Measurements from ENCODE around the gene PARP3. TPM values are rescaled to one million over a fixed set of nuclear protein-coding genes. Genes with fewer than 3 reads are reported as not detected.

The PARP3 gene
- total and polyA plus RNA-seq, 2 of the 8 experiments (the other 6 are each of a cell fraction or from before 2014, with no cell fraction given) = 1.3 to 1.6 TPM

DNA sequence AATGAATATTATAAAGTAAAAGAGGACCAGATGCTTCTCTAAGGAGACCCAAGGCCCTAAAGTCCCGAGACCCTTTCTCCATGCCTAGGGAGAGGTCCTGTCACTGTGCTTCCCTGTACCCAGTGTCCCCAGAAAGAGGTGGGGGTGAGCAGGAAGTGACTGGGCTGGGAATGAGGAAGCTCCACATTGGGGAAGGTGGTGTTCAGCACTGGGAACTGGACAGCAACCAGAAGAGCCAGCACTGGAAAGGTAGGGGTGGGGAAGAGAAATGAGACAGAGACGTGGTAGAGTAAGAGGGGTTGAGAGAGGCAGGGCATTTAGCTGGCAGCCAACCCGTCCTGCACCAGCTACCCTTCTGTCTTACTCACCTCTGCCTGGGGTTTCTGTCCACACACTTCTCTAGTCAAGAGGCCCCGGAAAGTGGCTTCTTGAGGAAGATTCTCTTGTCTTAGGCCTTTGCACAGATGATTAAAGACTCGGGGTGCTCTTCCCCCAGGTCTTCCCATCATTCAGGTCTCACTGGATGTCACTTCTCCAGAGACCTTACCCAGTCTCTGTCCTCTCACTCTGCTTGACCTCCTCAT, 12.7 kb upstream of the PARP3 start:
- TF ChIP-seq SIN3A (conservative IDR thresholded peaks at IDR 0.05 in 1 of 2, IDR thresholded peaks at IDR 0.05 in 1 of 2; ENCODE audit: low read depth in 1 of 2, low read length in 2 of 2) = 0 out of 4 replicates have a peak, but pooled peaks have one; percentile 47 to 52
- TF ChIP-seq GABPA (IDR thresholded peaks at IDR 0.05; ENCODE audit: borderline replicate concordance, insufficient read depth, low read length) = no peak
- Histone ChIP-seq H3K9me3 (ENCODE audit: insufficient read depth in 2 of 2, low read depth in 1 of 2, low read length in 1 of 2) (no peaks in the 10 kb centered on the region), H4K20me1 (replicated peaks in 1 of 2; ENCODE audit: control insufficient read depth in 1 of 2, insufficient read depth in 2 of 2, low read length in 2 of 2) (peaks cover 0 to 14% of the 10 kb centered on the region in 2 experiments), H4K8ac (ENCODE audit: extremely low read depth, insufficient read depth, low read length) (no peak overlapping the region), H3K23me2 (ENCODE audit: low read depth, low read length) (no peaks in the 10 kb centered on the region), H3K4me3 (ENCODE audit: extremely low read depth in 1 of 4, insufficient read depth in 2 of 4, low read depth in 3 of 4, low read length in 4 of 4) (no peak overlapping the region), H3K27ac (ENCODE audit: low read depth, low read length) (no peak overlapping the region), H3K23ac (ENCODE audit: insufficient read length) (no peak overlapping the region), H4K91ac (replicated peaks; ENCODE audit: insufficient read length, low read length) (no peak overlapping the region), H3K56ac (replicated peaks; ENCODE audit: insufficient read length, low read depth, low read length) (no peak overlapping the region), H3K79me1 (ENCODE audit: low read depth, low read length) (no peaks in the 10 kb centered on the region), H4K5ac (ENCODE audit: insufficient read length, low read depth, low read length) (no peak overlapping the region), H3K4me1 (replicated peaks in 1 of 4; ENCODE audit: control insufficient read depth in 3 of 4, insufficient read depth in 4 of 4, low read length in 3 of 4) (no peaks in the 10 kb centered on the region), H3K27me3 (replicated peaks in 1 of 4; ENCODE audit: control insufficient read depth in 3 of 4, extremely low read depth in 1 of 4, insufficient read depth in 3 of 4, low read length in 3 of 4) (no peaks in the 10 kb centered on the region), H3K4me2 (ENCODE audit: insufficient read depth in 1 of 2, low read depth in 2 of 2, low read length in 2 of 2) (no peak overlapping the region), H3K9ac (replicated peaks in 1 of 4; ENCODE audit: extremely low read depth in 1 of 4, low read depth in 3 of 4, low read length in 3 of 4) (no peak overlapping the region; a peak in 1 of 7 replicates), H3K14ac (ENCODE audit: insufficient read length) (no peak overlapping the region), H2BK20ac (ENCODE audit: low read length) (no peak overlapping the region), H2BK120ac (replicated peaks; ENCODE audit: low read depth, low read length) (no peak overlapping the region), H2BK15ac (ENCODE audit: low read length) (no peak overlapping the region), H2AFZ (ENCODE audit: low read length) (no peak overlapping the region), H3K18ac (ENCODE audit: extremely low read depth, low read length) (no peak overlapping the region), H2AK5ac (ENCODE audit: low read depth, low read length) (no peak overlapping the region), H3K36me3 (ENCODE audit: control insufficient read depth in 2 of 4, insufficient read depth in 4 of 4, low read length in 3 of 4) (peaks cover 7 to 16% (median 14%) of the 10 kb centered on the region in 4 experiments; a peak in 5 of 8 replicates), H3K79me2 (ENCODE audit: control insufficient read depth in 1 of 2, insufficient read depth in 2 of 2, low read length in 2 of 2) (no peaks in the 10 kb centered on the region), H2BK5ac (ENCODE audit: low read depth, low read length) (no peak overlapping the region), H2BK12ac (ENCODE audit: low read depth, low read length) (no peak overlapping the region), H3K4ac (replicated peaks; ENCODE audit: insufficient read length, low read depth, low read length) (no peak overlapping the region)
- ChIA-PET CTCF (ENCODE audit: partially characterized antibody) (interaction anchor here (0.6 to 1.1 kb wide), 2 partner anchors 44 to 815 kb away, joined by 3 read pairs; partner anchors contain the start of gene ABHD14B), POLR2A (ENCODE audit: partially characterized antibody) (interaction anchor here (1.0 to 1.7 kb wide), 3 partner anchors 9 to 12 kb away, joined by 3 to 4 read pairs (median 3); partner anchors contain the start of gene RRP9)
- FAIRE-seq (no peak), DNase-seq (ENCODE audit: low read depth in 1 of 2, low spot score in 2 of 2) (no peak)
- WGBS, 2 experiments (ENCODE audit: extremely low coverage in 1 of 2, insufficient coverage in 1 of 2, insufficient read length in 1 of 2, insufficient replicate concordance in 2 of 2, low coverage in 1 of 2, low lambda C conversion rate in 2 of 2, missing lambda C conversion rate in 1 of 2) = 90% methylated on average over 5 of the region's 5 CpGs; no CpG with 5 or more reads in 1 of the 2 experiments
